GM19240 (cell line): ENCODE measurements around the gene GUK1.
"Not testable (repeated sequence)": the region's sequence is repeated elsewhere in the genome, so short reads cannot be mapped to it uniquely, and the experiment has no call there.

ENCODE experiments used
- DNase-seq: peaks from one replicate; pipeline ENCODE4 v3.0.0; 2011; ENCODE audit warnings: low spot score; ENCODE audit not compliant: insufficient read length

Gene GUK1

DNA sequence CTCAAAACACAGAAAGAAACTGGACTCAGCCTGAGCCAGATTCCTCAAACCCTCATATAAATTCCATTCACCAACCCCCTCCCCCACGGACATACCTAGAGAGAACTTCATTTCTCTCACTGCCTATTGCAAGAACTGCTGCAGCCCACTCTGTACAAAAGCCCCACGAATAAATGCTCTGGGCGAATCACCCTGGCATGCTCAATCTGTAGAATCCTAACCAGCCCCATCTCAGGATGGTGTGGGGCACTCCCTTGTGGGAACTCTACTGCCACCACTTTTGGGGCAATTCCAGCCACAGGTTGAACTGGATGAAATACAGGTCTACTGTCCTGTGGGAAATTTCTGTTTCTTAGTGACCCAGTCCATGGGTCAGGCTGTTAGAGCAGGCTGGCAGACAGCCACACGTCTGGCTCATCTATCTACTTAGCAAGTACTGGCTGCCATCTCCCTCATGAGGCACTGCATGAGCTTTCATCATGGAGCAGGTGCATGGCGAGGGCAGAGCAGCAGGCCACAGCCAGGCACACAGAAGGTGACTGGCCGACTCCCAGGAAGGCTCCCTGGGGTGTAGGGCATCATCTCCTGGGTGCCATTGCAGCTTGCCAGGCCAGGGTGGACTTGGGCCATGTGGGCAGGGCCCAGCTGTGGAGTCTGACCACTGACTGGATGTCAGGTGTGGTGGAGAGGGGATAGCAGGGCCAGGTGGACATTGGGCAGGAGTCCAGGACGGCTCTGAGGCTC lies 35.4 kb upstream of the GUK1 start:
- no peak for DNase-seq

DNA sequence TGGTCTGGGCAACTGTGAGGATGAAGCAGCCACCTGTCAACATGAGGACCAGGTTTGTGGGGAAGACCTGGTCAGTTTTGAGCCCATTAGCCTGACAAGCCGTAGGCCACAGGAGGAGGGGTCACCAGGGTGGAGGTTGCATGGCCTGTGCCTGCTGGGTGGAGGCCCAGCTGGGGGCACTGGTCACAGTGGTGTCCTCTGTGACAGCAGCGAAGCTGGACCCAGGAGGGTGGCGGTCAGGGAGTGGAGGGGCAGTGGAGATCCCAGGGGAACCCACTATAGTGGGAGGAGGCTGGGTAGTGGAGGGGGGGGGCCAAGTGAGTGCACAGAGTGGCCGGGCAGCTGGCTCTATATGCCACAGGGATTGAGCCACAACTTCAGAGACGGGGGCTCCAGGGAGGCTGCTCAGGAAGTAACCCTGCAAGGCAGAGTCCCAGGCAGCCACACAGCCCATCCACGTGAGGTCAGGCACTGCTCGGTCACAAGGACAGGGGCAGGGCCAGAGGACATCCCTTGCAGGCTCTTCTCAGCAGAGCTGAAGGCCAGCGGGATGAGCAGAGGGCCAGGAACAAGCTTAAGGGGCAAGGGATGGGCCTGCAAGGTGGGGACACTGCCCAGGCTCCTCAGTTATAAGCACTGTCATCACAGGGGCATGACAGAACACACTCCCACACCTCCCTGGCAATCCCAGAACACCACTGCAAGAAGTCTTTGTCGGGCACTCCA lies 34.6 kb upstream of the GUK1 start:
- DNase-seq: no peak

DNA sequence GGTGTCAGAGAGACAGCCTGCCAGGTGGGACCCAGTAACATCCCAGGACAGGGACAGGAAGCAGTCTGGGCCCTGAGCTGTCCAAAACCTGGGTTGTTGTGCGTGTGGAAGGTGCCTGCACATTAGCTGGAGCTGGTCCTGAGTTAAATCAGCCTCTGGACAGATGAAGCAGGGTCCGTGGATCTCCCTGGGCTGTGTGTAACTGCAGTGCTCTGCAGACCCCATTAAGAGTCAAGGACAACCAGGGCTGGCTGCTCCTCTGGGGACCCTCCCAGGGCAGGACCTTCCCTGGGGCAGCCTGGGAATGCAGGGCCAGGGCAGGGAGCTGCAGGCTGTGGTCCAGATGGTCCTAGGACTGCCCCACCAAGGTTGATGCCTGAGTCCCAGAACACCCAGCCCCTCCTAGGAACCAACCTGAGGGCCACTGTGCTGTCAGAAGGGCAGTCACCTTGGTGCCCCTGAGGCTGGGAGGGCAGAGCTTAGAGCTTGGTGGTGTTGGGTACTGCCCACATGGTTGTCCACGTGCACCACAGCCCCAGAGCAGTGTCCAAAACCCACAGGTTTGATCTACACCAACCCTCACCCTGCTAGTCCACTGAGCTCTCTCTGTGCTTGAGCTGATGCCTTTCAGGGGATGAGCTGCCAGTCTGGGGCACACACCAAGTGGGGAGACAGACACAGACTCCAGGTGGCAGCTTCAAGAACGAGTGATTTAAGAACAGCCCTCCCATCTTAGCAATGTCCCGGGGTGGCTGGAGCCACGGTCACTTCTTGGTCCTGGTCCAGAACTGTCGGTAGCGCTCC lies 33.9 kb upstream of the GUK1 start:
- no peak for DNase-seq

DNA sequence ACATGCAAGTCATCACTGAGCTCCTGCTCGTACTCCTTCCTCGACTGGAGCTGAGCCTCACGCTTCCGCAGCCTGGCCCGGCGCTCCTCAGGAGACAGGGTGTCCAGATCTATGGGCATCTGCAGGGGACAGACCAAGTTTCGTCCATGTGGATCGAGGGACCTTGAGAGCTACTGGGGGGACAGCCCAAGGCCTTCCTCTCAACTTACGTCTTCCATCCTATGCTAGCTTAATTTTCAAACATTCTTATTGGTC lies 33.4 kb upstream of the GUK1 start:
- no peak for DNase-seq

DNA sequence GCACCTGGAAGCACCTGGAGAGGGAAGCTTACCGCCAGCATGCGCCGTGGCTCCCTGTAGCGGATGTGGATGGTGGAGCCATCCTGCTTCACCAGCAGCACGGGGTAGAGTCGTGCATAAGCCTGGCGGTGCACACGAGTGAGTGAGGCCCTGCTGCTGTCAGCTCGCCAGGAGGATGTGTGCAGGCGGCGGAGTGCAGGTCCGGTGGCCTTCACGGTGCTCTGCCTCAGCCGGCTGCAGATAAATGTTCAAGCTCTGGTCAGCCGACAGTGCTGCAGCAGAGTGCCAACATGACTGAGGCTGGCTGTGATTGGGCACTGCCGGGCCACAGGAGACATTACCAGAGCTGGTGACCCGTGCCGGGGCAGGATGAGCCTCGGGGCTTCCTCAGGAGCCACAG lies 32.4 kb upstream of the GUK1 start:
- no peak for DNase-seq

DNA sequence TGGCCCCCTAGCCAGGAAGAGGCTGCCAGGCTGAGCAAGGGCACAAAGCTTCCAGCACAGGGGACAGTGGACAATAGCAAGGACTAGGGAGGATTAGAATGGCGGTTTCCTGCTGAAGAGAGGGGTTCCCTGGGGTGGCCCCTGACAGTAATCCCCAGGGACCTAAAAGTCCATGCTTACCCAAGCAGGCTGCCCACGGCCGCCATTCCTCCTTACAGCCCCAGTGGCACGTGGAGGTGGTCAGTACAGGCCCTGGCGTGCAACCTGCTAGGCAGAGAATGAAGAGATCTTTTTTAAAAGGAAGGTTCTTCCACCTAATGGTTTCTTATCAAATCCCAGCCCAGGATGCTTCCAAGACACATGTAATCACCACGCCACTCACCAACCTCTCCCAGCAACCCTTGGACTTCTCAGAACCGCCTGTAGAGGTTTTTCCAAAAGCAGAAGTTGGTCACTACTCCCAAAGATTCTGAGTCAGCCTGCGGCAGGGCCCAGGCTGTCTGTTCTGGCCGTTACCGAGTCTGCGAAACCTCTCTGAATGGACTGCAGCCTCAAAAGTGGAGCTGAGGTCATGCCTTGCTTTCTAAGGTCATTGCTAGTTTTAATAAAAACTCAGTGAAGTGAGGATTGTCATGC lies 31.9 kb upstream of the GUK1 start:
- DNase-seq: no peak

DNA sequence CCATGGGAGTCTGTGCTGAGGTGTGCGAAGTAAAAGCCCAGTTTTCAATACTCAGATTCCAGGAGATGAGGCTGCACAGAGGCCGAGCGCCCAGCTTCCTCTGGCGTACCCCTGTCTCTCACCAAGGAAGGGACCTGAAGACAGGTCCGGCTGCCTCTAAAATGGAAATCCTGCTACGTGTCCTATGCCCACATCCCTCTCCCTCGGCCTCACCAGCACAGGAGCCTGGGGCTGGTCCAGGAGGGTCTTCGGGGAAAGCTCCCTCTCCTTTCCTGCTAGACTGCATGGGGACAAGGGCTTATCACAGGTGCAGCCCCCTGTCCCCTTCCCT lies 31.4 kb upstream of the GUK1 start:
- DNase-seq: no peak

DNA sequence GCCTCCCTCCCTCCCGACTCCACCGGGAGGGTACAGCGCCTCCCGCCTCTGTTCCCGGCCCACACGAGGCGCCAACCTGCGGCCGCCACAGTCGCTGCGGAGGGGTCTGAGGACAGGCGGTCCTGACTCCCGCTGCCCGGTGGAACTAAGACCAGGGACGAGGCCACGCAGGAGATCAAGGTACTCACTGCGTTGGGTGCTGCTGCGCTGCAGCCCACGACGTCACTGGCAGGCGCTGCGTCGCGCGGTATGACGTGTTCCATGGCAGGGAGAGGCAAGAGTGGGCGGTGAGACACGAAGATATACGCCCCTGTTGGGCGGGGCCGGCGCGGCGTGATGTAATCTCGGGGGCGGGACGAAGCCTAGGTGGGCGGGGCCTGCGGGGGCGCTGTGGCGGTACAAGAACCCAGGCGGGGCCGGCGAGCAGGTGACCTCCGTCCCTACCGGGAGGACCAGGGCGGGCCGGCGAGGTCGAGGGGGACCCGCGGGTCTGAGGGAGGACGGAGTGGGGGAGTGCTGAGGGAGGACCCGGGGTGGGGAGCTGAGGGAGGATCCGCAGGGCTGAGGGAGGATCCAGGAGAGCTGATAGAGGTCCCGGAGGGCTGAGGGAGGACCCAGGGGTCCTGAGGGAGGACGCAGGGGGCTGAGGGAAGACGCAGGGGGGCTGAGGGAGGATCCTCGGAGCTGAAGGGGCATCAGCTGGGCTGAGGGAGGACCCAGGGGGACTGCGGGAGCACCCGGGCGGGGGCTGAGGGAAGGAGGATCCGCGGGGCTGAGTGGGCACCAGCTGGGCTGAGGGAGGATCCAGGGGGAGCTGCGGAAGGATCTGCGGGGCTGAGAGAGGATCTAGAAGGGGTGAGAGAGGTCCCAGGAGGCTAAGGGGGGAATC lies 30.8 kb upstream of the GUK1 start, which contains the start of gene MRPL55:
Gene MRPL55 (minus strand): TSS at position 227 of the 889 bp plus-strand sequence. CDS start 1,039 bp downstream, outside the sequence.
- DNase-seq: peak; percentile 81

DNA sequence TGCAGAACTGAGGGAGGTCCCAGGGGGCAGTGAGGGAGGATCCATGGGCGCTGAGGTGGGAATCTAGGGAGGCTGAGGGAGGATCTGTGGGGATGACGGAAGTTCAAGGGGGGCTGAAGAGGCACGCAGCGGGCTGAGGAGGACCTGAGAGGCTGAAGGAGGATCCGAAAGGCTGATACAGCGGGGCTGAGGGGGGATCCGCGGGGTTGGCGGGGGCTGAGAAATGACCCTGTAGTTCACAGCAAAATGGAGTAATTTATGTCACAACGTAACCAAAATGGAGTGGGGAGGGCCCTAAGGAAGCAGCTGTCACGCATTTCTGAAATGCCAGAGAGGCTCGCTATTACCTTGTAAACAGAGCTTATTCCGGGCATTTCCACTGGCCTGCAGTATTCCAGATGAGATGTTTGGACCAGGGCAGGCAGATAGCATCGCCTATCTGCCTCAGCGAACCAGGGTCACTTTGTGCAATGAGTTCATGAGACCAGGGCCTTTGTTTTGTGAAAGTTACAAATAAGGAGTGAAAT lies 30.1 kb upstream of the GUK1 start:
- no peak for DNase-seq

DNA sequence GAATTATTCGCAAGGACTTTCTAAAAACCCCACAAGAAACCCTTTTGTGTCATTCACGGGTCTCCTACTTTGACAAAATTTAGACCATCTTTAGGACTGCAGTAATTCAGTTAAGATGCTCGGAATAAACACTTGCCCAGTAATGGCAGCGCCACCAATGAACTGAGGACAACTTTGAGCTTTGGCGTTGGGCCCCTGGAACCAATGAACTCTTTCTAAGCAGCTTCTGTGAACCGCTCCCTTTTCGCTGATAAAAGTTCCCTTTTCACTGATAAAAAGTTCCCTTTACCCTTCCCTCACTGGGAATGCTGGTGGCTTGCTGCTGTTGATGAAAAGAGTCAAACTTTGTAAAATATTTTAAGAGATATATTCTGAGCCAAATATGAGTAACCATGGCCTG lies 29.5 kb upstream of the GUK1 start:
- no peak for DNase-seq

DNA sequence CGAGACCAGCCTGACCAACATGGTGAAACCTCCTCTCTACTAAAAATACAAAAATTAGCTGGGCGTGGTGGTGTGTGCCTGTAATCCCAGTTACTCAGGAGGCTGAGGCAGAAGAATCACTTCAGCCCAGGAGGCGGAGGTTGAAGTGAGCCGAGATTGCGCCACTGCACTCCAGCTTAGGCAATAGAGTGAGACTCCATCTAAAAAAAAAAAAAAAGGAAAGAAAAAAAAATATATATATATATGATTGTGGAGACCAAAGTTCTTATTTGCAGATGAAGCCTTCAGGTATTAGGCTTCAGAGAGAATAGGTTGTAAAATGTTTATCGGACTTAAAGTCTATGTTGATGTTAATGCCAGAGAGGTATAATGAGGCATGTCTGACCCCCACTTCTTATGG lies 28.8 kb upstream of the GUK1 start:
- DNase-seq: not testable (repeated sequence)

DNA sequence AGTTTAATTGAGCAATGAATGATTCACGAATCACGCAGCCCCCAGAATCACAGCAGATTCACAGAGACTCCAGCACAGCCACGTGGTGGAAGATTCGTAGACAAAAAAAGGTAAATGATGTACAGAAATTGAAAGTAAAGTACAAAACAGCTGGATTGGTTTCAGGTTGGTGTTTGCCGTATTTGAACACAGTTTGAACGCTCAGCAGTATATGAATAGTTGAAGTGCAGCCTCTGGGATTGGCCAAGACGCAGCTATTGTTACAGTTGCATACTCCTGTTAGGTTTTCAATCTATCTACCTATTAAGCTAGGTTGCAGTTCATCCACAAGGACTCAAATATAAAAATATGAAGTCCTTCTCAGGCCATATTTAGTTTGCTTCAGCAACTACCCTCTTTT lies 27.9 kb upstream of the GUK1 start:
- no peak for DNase-seq

DNA sequence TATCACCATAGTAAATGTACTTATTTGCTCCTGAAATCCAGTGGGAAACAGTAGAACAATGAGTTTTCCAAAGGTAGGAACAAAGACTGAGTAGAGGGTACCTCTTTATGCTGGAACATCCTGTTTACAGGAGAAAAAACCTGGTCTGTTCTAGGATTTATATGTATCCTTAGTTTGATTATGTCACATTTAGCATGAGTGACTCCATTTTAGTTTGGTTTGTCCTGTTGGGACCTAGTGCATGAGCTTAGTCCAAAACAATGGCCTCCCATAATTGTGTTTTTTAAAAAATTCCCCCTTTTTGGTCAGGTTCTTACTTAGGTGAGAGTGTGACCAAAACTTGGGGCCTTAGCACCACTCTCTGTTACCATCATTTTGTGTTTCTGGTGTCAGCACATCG lies 27.5 kb upstream of the GUK1 start:
- DNase-seq: no peak

DNA sequence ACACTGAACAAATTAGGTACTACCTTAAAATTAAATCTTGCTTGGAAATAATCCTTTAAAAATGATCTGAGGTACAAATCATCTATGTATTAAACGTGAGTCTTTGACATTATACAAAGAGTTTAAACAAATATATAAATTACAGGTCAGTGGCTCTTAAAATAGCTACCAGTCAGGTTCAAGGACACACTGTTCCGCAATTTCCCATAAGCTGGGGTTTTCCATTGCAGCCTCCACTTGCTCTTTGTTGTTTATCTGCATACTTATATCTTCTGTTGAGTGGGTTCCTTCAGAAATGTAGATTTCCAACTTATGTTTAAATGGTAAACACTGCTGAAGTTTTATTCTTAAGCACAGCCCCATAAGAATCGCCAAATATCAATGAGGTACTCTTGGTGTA lies 25.3 kb upstream of the GUK1 start:
- no peak for DNase-seq

DNA sequence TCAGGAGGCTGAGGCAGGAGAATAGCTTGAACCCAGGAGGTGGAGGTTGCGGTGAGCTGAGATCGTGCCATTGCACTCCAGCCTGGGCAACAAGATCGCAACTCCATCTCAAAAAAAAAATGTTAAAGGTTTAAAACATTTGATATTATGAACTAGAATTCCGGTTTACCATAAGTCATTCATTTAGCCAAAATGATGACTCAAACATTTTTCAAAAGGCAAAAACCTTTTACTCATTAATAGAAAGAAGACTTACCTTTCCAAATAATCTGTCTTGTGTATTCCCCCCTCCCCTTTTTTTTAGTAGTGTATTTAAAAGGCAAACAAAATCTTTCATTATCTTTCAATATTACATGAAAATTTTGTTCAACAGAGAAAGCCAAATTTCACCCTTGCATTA lies 22.7 kb upstream of the GUK1 start:
- no peak for DNase-seq

DNA sequence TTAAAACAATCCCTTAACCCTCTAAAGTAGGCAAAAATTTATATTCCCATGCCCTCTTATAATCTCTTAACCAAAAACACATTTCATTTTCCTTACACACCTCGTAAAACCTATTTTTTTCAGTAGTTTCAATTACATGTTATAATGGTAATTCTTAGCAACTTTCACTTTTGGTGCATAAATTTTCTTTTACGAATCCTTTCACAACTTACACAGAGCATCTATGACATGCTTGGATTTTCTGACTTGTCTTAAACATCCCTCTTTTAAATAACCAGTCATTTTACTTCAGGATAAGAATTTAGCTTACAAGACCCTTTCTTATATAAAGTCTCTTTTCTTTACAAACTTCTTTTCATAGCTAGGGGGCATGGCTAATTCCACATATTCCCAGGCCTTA lies 22.0 kb upstream of the GUK1 start:
- DNase-seq: no peak

DNA sequence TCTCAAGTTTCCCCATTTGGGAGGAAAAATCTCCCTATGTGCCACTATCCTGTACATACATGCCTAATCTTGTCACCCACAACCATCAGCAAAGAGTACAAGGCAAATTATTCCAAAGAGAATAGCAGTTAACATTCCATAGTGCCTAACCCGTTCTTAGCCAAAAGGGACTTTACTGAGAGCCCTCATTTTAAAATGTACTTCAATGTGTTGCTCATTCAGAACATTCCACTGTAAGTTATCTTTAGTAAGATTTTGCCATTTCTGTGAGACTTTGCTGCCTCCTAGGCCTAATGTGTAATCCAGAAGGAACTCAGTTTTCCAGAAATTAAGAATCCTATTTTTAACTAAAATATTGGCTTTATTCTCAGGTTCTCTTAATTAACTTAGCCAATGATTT lies 19.7 kb upstream of the GUK1 start:
- DNase-seq: no peak

DNA sequence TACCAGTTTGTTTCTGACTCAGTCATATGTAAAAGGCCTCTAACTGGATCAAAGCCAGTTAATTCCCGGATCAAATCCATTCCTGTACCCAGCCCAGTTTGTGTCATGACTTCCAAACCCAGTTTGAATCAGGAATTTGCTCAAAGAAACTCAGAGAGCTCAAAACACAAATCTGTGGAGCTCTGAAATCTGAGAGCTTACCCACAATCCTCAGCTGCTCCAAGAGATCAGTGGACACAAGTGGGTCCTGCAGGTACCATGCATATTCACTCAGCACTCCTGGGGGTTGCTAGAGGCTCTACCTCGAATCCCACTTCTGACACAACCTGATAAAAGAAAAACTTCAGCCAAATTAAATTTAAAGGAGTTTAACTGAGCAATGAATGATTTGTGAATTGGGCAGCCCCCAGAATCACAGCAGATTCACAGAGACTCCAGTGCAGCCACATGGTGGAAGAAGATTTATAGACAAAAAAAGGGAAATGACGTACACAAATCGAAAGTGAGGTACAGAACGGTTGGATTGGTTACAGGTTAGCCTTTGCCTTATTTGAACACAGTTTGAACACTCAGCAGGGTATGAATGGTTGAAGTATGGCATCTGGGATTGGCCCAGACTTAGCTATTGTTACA lies 19.1 kb upstream of the GUK1 start:
- no peak for DNase-seq

DNA sequence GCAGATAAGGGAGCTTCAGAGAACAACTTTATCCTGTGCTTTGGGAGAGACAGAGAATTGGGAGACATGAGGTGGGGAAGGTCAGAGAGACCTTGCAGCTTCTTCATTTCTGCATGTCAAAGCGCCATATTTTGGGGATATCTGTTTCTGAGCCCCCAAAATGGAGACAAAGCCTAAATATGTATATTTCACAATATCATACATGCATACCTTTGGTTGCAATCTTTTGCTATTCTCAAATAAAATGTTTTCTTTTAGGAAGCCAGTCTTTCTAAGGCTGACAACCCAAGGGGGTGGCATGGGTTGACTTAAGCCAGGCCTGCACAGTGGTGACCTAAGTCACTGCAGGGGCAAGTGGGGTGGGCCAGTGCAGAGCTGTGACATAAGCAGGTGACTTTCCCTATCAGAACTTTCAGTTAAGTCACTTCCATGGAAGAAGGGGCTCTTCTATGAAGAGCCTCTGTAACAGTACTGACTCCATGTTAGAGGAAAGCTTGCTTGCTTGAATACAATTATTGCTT lies 17.1 kb upstream of the GUK1 start:
- no peak for DNase-seq

DNA sequence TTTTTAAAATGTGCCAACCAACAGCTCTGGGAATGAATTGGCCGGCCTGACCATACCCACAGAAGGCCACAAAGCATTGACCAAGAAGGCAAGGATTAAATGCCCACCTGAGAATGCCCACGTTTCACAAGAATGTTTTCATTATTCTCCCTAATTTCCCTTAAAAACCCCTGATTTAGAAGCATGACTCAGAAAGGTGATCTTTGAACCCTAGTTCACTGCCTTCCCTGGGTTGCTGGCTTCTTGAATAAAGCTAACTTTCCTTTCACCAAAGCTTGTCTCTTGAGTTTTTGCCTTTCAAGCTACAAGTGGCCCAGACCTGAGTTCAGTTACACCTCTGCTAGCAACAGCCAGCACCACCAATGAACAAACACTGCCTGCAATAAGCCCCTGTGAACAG lies 16.6 kb upstream of the GUK1 start:
- no peak for DNase-seq
